ENCODE results near the gene TBXA2R.

- no peak for TF ChIP-seq CTCF (conservative IDR thresholded peaks at IDR 0.05)
- TF ChIP-seq EZH2 (IDR thresholded peaks at IDR 0.05; ENCODE audit: low read depth) = no peak
Measured at GRCh38 chr19:3551792-3552095, 54.9 kb downstream of the TBXA2R start.

Data from PC-9 (cell line).